LoVo (cell line): Measurements from ENCODE around the gene MLLT1.

Experiments used
- DNase-seq: peaks from one replicate; pipeline ENCODE4 v3.0.0-alpha.2; 2016; ENCODE audit warnings: low spot score

MLLT1 gene

DNA sequence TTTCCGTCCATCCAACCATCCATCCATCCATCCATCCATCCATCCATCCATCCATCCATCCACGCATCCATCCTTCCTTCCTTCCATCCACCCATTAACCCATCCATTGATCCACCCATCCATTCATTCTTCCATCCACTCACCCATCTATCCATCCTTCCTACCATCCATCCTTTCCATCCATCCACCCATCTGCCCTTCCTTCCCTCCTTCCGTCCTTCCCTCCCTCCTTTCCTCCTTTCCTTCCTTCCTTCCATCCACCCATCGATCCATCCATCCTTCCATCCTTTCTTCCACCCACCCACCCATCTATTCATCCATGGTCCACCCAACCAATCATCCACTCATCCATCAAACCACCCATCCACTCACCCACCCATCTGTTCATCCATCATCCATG lies 70.1 kb downstream of the MLLT1 start:
- no peak for DNase-seq

DNA sequence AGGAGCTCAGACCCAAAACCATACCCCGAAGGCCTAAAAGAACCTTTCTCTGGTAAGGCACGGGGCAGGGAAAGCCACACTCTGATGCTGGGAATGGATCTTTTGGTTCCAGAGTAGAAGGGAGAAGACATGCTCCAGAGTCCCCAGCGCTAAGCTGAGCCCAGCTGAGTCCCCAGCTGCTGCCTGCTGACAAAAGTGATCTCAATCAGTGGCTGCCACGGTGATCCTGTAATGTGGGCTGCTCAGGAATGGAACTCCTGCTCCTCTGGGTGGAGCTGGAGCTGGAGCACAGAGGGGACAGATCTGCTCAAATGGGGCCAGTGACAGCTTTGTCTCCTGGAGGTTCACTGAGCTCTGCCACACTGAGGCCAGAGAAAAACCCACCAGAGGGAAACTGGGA lies 70.5 kb downstream of the MLLT1 start:
- DNase-seq: no peak

DNA sequence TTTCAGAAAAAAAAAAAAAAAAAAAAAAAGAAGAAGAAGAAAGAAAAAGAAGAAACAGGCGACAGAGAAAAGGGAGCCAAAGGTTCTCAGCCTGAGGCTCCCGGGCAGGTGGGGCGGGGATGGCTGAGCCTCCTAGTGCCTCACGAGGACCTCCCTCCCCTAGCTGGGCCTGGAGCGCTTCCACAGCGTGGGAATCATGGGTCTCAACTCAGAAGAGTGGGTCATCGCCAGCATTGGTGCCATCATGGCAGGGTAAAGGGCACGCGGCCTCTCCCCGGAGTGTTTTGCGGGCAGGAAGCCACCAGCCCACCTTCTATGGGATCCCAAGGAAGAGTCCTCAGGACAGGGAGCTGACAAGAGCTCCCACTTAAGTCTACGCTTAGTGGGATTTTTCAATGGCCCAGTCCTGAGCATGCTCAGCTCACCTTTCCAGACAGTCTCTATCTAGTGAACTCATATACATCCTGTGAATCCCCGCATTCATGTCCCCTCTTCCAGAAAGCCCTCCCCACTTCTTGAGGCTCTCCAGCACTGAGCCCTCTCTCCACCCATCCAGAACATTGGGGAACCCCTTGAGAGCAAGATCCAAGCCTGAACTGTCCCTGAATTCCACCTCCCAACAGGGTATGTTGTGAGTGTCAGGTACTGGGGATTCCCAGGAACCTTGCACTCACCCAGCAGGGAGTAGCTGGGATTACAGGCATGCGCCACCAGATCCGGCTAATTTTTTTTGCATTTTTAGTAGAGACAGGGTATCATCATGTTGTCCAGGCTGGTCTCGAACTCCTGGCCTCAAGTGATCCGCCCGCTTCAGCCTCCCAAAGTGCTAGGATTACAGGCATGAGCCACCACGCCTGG lies 74.7 kb downstream of the MLLT1 start:
- DNase-seq: no peak

DNA sequence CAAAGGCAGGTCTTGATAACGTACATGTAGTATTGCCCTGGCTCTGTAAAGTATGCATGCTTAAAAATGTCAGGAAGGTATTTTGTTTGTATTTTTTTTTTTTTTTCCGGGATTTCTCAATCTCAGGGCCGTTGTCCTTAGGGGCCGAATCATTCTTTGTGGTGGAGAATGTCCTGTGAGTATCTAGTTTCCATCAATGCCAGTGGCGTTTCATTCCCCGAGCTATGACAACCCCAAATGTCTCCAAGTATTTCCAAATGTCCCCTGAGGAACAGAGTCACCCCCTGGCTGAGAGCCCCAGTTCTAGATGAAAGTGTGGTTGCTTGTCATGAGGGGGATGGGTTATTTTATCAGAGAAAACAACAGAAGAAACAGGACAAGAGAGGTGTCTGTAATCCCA lies 75.6 kb downstream of the MLLT1 start:
- DNase-seq: no peak

DNA sequence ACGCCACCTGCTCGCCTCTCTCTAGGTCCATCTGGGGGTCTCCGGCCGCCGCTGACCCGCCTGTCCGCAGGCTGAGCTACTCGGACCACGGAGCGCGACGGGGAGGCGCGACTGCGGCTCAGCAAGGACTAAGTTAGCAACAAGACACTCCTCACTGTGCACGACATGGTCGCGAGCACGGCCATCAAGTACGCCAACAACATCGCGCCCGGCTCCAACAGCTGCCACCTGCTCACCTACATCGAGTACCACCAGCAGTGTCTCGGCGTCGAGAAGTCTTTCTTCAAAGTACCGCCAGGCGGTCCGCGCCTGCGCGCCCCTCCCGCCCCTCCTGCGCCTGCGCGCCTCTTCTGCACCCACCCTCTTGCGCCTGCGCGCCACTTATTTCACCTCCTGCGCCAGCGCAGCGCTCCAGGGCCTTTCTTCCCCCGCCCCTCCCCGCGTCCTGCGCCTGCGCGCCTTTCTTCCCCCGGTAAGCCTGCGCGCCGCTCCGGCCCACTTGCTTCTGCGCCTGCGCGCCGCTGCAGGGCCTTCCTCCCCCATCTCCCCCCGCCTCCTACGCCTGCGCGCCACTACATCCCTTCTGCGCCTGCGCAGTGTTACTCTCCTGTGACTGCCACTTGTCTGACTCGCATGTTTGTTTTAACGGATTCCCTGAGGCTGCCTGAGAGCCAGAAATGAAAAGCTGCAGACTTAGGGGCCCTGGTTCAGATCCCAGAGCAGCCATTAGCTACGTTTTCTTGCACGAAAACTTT lies 80.4 kb downstream of the MLLT1 start:
- peak; percentile 99 for DNase-seq

DNA sequence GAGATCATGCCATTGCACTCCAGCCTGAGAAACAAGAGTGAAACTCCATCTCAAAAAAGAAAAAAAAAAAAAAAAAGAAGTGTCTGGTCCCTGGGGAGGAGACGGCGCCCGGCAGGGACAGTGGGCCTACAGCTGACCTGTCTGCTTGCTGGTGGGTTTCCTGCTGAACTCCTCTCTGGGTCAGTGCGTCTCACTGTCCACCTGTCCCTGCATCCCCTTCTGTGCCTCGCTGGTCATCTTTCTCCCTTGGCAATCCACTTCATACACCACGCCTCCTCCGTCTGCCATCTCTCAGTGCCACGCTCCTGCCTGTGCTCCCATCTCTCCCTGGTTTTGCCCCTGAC lies 80.9 kb downstream of the MLLT1 start:
- no peak for DNase-seq

DNA sequence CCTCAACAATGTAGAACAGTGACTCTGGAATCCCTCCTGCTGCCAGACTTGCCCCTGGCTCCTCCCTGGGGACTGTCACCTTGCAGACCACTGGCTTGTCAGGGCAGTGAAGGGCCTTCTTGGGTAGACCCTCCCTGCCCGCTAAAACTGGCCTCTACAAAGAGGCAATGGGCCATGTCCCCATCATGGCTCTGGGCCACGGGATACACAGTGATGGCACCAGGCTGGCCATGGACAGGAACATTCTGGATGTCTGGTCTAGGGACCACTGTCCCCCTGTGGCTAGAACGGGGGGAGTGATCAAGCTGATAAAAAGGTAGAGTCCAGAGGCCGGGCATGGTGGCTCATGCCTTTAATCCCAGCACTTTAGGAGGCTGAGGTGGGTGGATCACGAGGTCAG lies 83.4 kb downstream of the MLLT1 start:
- DNase-seq: no peak

DNA sequence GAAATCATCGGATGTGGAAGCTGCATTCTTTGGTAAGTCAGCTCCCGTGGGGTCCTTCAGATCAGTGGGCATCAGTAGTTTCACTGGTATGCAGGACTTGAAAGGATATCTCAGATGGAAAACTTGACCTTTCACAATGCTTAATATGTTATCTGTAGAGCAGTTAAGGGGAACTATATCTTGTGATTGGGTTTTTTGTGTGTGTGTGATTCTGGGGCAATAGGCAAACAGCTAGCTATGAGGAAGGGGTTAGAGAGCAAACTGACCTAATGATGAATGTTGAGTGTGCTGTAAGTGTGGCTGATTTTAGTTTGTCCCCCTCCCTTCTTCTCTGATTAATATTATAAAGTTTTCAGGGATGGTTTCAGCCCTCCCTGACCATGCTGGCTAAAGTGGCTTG lies 91.0 kb downstream of the MLLT1 start:
- no peak for DNase-seq

DNA sequence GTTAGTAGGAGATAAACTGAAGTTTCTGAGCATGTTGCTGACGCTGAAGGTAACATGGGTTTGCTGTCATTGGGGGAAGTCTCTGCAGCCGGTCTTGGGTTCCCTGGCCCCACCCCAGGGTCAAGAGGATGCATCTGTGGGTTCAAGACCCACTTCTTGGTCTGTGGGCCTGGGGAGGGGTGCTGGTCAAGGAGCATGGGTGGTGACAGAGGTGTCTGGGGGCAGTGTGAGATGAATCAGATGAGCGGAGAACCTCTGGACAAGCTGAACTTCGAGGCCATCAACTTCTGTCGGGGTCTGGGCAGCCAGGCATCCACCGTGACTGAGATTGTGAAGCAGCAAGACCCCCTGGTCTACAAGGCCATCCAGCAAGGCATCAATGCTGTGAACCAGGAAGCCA lies 92.4 kb downstream of the MLLT1 start:
- DNase-seq: no peak

DNA sequence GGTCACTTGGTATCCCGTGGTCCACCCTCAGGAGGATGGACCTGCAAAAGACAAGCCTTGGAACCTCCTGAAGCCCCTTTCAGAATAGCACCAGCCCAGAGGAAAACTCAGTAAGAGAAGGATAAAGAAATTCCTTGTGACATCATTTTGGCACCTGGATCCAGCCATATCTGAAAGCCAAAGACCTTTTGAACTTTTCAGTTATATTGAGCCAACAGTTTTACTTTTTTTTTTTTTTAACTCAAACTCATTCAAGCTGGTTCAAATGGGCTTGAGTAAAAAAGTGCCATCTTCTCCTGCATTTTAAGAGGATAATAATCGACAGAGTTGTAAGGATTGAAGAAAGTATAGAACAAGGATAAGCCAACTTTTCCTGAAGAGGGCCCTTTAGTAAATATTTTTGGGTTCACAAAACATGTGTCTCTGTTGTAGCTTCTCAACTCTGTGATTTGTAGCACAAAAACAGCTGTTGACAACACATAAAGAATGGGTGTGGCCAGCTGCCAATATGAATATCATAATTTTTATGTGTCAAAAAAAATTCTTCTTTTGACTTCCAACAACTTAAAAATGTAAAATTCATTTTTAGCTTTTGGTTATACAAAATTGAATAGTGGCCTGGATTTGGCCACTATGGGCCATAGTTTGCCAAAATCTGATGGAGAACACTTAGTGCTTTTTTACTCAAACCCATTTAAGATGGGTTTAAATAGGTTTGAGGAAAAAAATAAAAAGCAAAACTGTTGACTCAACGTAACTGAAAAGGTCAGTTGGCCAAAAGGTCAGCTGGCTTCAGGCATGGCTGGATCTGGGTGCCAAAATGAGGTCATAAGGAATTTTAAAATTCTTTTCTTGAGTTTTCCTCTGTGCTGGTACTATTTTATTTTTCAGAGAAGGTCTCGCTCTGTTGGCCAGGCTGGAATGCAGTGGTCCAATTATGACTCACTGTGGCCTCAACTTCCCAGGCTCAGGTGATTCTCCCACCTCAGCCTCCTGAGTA lies 93.6 kb downstream of the MLLT1 start:
- DNase-seq: no peak

DNA sequence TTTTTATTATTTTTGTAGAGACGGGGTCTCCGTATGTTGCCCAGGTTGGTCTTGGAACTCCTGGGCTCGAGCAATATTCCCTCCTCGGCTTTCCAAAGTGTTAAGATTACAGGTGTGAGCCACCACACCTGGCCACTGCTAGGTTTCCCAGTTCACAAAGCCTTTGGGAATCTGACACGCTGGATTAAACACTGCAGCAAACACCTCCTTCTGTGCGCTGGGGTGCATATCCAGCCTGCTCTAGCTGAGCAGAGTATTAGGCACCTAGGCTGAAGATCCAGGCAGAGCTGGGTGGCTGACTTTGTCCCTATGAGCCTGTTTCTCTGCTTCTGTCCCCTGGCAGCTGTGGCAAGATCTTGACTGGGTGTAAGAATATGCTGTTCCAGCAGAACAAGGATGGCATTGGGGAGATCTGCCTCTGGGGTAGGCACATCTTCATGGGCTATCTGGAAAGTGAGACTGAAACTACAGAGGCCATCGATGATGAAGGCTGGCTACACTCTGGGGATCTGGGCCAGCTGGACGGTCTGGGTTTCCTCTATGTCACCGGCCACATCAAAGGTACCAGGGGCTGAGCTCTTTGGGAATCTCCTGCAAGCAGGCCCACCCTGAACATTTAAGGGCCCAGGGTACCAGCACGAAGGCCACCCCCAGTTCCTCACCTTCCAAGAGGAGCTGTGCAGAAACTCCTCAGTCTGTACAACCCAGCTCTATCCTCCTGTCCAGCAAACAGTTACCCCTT lies 94.5 kb downstream of the MLLT1 start:
- DNase-seq: no peak

DNA sequence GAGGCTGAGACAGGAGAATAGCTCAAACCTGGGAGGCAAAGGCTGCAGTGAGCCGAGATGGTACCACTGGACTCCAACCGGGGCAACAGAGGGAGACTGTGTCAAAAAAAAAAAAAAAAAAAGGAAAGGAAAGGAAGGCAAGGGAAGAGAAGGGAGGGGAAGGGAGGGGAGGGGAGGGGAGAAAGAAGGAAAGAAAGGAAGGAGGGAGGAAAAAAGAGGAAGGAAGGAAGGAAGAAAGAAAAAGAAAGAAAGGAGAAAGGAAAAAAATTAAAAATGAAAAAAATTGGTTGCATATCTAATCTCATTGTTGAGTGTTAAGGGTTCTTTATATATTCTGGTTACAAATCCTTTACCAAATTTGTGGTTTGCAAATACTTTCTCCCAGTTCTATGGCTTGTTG lies 98.7 kb downstream of the MLLT1 start:
- DNase-seq: no peak

DNA sequence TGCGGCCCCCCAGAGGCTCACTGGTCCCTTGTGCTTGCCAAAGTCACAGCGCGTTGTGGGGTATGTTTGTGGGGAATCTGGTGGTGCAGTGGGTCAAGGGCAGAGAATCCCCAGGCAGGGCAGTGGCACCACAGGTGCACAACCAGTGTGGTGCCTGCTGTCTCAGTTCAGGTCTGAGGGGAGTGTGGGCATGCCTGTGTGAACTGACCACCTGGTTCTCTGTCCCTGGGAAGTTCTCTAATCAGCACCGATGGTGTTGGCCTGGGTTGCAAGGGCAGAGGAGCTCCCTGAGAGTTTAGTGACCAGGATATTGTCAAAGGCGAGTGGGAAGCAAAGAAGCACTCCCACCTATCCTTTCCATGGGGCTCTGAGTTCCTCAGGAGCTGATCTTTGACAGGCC lies 106.6 kb downstream of the MLLT1 start:
- no peak for DNase-seq

DNA sequence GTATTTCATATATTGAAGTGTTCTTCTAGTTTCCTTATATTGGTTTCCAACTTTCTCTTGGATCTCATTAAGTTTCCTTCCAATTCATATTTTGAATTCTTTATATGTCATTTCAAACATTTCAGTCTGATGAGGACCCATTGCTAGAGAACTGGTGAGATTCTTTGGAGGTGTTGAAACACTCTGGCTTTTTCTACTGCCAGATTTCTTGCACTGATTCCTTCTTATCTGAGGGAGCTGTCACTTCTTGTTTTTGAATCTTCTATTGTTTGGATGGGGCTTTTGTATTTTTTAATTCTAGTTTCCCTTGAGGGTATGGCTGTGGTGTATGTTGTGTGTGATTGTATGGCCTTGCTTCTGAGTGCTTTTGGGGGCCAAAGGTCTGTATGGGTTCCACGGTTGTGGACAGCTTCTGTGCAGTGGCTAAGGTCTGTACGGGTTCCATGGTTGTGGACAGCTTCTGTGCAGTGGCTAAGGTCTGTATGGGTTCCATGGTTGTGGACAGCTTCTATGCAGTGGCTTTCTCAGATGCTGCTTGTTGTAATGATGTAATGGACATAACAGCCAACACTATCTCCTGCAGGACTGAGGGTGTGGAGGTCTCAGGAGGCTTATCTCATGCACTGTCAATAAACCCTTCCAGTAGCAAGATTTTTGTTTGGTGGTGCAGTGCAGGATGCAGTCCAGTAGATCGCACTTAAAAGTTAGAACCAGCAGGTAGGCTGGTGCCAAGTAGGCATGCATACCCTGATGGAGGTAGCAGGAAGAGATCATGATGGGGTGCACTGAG lies 107.5 kb downstream of the MLLT1 start:
- DNase-seq: no peak

DNA sequence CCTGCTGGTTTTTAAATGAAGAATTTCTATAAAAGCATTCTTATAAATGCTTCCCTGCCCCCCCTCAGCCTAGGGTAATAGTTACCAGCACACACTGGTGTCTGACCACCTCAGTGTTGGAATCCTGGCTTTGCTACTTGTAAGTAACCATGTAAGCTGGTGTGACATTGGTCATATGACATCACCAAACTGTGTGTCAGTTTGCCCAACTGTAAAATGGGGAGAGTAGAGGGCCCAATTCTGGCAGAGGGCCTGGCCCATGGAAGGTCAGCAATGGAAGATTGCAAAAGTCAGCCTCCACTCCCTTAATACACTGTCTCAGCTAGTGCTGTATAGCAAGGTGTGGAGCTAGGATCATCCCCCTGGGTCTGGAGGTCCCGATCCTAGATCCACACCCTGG lies 112.7 kb downstream of the MLLT1 start:
- DNase-seq: no peak

DNA sequence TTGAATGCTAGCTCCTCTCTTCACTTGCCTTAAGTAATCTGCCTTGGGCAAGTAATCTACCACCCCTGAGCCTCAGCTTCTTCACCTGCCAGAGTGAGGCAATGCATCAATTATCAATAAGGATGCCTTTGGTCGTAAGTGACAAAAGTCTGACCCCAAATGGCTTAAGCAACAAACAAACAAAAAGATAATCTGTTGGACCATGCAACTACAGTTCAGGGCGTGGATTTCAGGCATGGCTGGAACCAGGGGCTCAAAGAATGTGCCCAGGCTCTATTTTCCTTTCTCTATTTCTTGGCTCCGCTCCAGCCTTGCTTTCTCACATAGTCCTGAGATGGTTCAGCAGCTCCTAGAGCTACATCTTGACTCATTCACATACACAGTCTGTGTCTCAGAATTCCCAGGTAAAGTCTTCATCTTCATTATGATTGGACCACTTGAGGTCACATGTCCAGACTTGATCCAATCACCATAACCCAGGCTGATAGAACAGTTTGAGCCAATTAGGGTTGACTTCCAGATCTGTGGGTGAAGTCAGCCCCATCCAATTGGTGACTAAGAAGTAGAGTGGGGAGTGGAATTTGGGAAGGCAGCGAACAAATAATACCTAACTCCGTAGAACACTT lies 114.8 kb downstream of the MLLT1 start:
- DNase-seq: no peak

DNA sequence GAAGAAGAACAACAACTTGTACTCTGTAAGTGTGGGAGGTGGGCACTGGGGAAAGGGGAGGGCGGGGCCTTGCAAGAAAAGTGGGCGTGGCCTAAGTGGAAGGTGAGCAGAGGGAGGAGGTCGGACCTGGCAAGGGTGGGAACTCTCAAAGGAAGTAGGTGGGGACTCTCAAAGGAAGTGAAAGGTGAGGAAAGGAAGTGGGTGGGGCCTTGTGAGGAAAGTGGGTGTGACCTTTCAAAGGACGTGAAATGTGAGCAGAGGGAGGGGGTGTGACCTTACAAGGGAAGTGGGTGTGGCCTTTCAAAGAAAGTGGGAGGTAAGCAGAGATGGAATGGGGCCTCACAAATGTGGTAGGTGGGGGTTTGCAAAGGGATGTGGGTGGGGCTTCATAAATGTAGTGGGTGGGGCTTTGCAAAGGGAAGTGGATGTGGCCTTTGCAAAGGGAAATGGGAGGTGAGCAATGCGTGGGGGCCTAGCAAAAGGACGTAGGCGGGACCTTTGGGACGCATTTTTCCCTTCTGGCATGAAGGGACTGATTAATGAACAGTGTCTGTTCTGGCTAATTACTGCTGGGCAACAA lies 118.4 kb downstream of the MLLT1 start:
- DNase-seq: peak; percentile 41
